ENCODE results near the gene RUFY3.
A peak's percentile ranks its signal among the peaks of the same experiment; 100 is the strongest.
"Not testable (repeated sequence)": the region's sequence is repeated elsewhere in the genome, so short reads cannot be mapped to it uniquely, and the experiment has no call there.

RUFY3 gene, protein sequence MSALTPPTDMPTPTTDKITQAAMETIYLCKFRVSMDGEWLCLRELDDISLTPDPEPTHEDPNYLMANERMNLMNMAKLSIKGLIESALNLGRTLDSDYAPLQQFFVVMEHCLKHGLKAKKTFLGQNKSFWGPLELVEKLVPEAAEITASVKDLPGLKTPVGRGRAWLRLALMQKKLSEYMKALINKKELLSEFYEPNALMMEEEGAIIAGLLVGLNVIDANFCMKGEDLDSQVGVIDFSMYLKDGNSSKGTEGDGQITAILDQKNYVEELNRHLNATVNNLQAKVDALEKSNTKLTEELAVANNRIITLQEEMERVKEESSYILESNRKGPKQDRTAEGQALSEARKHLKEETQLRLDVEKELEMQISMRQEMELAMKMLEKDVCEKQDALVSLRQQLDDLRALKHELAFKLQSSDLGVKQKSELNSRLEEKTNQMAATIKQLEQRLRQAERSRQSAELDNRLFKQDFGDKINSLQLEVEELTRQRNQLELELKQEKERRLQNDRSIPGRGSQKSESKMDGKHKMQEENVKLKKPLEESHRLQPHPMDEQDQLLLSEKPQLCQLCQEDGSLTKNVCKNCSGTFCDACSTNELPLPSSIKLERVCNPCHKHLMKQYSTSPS

DNA sequence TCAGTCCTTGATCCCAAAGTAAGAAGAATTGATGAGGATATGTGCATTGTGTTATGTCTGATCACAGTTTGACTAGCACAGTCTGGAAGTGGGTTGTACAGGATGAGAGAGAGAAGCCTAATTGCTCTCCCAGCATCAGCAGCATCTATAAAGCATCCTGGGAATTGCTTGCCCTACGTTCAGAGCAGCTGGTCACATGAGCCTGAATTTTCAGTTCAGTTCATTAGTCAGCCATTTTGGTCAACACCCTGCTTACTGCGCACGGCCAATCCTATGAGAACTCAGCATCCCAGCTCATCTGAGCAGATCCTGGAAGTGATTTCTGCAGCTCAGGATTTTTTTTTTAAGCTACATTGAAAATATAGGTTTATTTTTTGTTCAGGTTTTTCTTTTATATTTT, at the start of gene RUFY3:
RUFY3 (plus strand) TSS at position 218 of the 400 bp plus-strand sequence. CDS start 610 bp downstream, outside the sequence.
- no peak for DNase-seq (ENCODE audit: low read depth)

DNA sequence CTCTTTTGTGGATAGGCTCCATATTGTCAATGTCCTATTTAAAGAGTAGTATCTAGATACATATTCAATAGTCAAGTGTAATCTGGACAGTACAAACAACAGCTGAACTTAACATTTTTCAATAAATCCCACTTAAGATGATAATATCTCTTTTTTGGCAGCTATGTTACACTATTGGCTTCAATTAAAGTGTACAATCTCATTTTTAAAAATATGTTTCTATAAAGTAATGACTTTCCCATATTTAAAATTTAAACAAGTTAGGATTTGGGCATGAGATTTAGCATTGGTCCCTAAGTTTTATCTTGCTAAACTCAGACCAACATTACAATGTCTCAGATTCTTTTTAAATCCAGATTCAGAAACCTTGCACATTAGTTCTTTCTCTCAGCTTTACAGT, 47.6 kb upstream of the RUFY3 start:
- DNase-seq (ENCODE audit: low read depth): no peak

DNA sequence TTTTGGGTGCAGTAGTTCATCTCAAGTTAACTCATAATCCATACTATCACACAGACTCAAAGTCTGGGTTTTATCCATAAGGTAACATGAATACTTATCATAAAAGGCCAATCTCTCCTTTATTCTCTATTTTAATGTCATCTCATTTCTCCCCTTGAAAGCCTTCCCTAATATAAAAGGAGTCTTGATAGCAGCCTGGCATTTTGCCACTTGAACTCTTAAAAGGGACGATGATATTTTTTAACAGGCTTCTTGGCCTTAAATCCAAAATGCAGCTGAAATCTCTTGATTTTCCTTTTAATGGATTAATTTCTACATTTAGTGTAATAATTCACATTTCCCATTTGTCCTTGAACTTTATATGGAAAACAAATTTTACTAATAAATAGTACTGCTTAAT, 47.0 kb upstream of the RUFY3 start:
- DNase-seq (ENCODE audit: low read depth): no peak

DNA sequence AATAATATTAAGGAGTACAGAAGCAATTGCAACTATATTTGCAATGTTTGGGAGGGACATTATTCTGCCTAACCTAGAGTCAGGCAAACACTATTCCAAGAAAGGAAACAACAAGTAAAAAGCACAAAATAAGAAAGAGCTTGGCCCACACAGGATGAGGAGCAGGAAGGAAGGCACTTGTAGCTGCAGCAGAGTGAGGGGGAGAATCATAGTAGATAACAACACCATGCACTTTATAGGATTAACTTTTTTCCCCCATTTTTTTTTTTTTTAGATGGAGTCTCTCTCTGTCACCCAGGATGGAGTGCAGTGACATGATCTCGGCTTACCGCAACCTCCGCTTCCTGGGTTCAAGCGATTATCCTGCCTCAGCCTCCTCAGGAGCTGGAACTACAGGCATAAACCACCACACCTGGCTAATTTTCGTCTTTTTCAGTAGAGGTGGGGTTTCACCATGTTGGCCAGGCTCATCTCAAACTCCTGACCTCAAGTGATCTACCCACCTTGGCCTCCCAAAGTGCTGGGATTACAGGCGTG, 45.1 kb upstream of the RUFY3 start:
- DNase-seq (ENCODE audit: low read depth): no peak

DNA sequence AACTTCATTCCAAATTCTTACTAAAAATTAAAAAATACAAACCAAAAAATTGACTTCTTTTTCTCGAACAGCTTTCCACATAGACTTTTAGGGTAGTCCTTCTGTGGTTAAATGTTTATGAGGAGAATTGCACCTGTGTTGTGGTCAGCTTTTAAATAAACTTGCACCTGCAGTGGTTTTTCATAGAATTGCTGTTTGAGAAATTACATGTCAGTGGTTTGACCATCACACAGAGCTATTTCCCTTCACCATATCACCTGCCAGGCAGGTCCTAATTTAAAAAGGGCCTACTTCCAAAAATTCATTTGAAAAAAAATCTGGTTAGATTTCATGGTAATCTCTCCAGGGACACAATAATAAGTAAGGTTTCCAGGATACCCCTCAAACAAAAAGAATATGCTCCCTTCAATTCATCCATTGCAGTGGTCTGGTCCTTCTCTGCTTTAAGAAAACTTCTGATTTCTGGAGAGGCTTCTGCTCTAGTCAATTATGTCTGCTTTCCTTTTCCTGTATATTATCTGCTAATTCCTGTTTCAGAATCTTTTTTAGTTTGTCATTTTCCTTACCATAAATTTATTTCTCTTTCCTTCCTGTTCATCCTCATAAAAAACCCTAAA, 43.3 kb upstream of the RUFY3 start:
- no peak for DNase-seq (ENCODE audit: low read depth)

DNA sequence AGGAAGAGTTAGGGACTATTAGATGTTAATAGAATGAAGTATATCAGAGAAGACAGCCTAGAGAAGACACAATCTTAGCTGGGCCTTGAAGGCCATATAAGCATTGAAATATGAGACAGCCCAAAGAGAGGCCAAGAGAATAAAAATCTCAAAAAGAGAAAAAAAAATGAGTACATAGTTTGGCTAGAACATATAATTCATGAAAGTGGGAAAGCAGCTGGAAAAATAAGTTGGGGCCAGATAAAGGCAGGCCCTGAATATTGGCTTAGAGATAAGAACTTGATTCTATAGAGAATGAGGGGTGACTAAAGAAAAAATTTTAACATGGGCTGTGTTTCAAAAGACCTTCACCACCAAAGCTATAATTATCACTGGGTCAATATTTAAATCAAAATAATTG, 40.8 kb upstream of the RUFY3 start:
- no peak for DNase-seq (ENCODE audit: low read depth)

DNA sequence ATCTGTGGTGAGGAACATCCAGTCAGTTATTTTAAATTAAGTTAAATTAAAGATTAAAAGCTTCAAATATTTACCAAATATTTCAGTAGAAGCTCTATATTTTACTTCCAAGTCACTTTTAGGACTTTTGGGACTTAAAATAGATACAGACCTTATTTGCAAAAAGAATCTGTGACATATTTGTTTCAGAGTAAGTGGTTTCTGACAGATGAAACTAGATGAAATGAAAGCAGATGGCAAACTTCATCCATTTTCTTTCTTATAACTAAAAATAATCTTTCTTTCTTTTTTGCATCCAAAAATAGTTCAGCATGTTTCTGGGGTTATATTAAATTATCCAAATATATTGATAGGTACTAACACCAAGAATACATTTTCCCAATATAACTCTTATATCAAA, 40.1 kb upstream of the RUFY3 start:
- DNase-seq (ENCODE audit: low read depth): no peak

DNA sequence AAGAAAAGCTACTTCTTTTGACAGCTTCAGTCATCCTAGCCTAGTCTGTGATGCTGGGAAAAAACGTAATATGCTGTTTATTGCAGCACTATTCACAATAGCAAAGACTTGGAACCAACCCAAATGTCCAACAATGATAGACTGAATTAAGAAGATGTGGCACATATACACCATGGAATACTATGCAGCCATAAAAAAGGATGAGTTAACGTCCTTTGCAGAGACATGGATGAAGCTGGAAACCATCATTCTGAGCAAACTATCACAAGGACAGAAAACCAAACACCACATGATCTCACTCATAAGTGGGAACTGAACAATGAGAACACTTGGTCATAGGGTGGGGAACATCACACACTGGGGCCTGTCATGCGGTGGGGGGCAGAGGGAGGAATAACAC, 39.6 kb upstream of the RUFY3 start:
- DNase-seq (ENCODE audit: low read depth): not testable (repeated sequence)

DNA sequence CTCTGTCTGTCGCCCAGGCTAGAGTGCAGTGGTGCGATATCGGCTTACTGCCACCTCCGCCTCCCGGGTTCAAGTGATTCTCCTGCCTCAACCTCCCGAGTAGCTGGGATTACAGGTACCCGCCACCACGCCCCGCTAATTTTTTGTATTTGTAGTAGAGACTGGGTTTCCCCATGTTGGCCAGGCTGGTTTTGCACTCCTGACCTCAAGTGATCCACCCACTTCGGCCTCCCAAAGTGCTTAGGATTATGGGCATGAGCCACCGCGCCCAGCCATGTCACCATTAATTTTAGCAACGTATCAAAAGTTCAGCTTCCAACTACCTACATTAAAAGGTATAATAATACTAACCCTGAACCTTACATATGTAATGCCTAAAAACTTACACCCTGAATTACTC, 34.4 kb upstream of the RUFY3 start:
- DNase-seq (ENCODE audit: low read depth): no peak

DNA sequence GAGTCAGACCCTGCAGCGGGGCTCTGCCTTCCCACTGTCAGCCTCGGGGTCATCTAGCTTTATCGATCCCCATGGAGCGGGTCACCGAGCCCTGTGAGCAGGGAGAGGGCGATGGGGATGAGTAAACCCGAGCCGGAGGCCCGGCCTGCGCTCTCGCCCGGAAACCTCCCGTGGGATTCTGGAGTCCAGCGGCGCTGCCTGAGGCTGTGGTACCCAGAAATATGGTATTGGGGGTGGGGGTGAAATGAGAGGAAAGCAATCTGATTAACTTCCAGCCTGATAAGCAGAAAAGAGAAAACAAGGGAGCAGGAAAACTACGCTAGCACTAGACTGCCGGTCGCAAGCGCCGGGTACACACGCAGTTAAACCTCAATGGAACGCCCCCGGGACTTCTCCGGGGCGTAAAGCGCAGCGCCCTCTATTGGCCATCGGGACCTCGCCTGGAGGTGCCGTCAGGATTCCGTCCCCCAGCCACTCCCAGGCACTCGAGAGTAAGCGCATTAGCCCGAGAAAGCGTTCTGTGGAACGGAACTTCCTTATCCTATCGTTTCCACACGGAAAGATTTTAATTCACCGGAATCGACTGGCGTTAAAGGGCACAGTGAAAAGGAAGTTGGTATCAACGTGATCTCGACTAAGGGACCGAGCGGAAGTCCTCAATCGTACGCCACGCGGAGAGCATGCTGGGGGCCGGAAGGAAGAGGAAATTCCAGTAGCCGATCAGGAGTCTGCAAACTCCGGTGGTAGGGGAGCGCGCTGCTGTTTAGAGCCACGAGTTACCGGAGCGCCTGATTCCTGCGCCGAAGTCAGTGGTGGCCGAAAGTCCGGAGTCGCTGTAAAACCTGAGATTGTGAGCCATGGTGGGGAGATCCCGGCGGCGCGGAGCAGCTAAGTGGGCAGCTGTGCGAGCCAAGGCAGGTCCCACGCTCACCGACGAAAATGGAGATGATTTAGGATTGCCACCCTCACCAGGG, 33.7 kb upstream of the RUFY3 start, which contains the start of gene UTP3:
UTP3 (plus strand) TSS at position 712 of the 974 bp plus-strand sequence; CDS start at position 858, 146 bp downstream.
- DNase-seq (ENCODE audit: low read depth): peak; percentile 90

DNA sequence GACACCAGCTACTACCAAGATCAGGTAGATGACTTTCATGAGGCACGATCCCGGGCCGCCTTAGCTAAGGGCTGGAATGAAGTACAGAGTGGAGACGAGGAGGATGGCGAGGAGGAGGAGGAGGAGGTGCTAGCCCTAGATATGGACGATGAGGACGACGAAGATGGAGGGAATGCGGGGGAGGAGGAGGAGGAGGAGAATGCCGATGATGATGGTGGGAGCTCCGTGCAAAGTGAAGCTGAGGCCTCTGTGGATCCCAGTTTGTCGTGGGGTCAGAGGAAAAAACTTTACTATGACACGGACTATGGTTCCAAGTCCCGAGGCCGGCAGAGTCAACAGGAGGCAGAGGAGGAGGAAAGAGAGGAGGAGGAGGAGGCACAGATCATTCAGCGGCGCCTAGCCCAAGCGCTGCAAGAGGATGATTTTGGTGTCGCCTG, 33.0 kb upstream of the RUFY3 start:
- DNase-seq (ENCODE audit: low read depth): no peak

DNA sequence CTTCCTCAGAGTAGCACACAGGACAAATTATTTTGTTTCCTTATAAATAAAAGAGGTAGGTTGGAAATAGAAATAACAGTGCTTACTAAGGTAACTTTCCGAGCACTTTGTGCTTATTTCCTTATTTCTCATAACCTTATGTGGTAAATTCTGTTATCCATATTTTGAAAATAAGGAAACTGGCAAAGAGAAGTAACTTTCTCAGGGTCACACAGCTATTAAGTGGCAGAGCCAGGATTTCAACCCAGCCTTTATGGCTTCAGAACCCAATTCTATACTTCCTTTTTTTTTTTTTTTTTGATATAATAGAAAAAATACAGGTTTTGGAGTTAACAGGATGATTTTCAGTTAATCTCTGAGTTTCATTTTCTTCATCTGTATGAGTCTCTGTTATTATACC, 30.1 kb upstream of the RUFY3 start:
- DNase-seq (ENCODE audit: low read depth): no peak

DNA sequence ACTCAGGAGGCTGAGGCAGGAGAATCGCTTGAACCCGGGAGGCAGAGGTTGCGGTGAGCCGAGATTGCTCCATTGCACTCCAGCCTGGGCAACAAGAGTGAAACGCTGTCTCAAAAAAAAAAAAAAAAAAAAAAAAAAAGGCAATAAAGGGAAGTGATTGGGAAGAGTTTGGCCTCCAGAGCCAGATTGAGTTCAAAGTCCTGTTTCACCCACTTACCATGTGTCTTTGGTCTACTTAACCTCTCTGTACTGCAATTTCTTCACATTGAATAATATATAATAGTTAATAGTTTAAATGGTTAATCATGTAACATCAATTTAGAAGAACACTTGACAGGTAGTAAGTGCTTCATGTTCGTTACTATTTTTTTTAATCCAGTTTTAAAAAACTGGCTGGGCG, 27.1 kb upstream of the RUFY3 start:
- DNase-seq (ENCODE audit: low read depth): not testable (repeated sequence)

DNA sequence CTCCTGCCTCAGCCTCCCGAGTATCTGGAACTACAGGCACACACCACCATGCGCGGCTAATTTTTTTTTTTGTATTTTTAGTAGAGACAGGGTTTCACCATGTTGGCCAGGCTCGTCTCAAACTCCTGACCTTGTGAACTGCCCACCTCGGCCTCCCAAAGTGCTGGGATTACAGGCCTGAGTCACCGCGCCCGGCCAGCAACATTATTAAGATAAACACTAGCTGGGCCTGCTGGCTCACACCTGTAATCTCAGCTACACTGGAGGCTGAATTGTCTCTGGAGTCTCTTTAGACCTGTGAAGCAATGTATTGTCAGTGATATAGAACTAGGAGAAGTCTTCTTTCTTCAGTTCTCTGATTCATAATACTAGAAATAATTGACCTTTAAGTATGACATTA, 23.3 kb upstream of the RUFY3 start:
- DNase-seq (ENCODE audit: low read depth): not testable (repeated sequence)

DNA sequence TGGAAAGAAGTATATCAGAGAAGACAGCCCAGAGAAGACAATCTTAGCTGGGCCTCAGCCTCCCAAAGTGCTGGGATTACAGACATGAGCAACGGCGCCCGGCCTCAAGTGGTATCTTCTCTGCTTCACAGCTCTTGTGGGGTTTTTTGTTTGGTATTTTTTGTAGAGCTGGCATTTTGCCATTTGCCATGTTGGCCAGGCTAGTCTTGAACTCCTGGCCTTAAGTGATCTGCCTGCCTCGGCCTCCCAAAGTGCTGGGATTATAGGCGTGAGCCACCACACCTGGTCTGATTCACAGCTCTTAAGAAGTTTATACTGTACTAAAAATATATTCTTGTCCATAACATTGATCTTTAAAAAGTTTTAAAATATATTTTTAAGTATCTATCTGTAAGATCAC, 21.1 kb upstream of the RUFY3 start:
- DNase-seq (ENCODE audit: low read depth): no peak

DNA sequence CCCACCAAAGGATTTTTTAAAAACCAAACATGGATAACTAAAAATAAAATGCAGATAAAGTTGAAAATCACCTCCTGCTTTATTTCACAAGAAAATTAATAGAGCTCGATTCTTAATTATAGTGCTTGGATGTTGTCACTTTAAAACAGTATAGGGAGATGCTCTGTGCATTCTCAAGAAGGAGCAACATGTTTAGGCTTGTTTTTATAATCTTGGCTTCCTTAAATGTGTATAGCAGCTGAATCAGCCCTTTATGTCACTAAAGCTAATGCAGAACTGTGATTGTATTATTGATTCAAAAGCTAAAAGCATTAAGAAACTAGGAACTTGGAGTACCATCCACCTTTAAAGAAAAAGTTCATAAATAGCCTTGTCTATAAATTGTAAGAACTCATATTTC, 20.5 kb upstream of the RUFY3 start:
- DNase-seq (ENCODE audit: low read depth): no peak

DNA sequence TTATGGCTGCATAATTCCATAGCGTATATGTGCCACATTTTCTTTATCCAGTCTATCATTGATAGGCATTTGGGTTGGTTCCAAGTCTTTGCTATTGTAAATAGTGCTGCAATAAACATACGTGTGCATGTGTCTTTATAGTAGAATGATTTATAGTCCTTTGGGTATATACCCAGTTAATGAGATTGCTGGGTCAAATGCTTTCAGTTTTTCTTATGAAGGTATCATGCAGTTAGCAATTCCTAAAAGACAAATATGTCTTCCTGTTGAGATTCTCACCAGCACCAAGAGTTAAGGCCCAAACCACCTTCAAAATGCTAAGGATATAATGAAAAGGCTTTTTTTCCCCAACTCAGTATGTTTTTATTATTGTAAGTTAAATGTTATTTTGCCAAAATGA, 19.2 kb upstream of the RUFY3 start:
- not testable (repeated sequence) for DNase-seq (ENCODE audit: low read depth)

DNA sequence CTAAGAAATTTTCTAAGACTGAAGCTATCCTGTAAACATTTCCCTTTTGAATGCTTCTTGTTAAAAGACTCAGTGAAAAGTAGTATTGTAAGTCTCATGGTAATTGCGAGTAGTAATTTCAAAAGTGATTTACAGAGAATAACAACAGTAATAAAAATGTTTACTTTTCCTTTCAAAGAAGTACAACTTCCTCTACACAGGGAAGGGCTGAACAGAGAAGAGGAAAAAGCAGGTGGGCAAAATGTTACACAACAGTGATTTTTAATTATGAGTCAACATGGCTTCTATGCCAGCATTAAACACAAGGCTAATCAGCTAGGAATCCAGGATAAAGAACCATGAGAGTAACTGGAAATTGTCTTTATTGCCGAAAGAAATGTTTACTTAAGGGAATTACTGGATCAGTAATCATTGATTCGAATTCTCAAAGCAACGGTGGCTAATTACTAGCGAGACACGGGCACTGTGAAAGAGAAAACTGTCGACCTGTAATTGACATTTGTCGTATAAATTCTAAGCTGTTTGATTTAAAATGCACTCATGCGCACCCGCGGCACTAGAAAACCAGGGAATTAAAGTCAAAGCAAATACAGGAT, 18.0 kb upstream of the RUFY3 start:
- DNase-seq (ENCODE audit: low read depth): no peak

DNA sequence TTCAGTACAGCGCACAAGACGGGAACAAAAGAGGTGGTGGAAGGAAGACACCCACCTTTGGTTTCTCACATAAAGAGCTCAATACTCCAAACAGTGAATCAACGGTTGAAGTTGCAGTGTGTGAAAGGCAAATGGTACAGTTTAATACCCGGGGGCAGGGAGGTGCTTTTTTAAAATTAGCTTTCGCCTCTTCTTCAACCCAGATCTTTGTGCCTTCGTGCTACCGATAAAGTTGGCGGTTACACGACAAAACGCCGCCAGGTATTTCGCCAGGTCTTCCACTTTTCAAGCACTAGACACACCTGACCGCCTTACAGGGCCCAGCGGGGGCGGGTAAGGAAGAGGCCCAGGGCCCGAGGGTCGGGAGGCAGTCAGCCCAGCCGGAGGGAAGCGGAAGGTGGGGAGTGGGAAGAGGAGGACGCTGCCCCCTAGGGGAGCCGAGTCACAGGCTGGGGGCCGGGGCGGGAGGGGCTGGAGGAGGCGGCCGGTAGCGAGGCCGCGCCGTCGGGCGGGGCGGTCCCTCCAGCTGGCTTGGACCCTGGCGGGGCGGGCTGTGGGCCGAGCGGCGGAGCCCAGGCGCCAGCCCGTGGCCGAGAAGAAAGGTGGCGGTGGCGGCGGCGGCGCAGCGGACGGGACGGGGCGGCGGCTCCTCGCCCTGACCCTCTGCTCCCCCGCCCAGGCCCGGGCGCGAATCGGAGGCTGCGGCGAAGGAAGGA, 17.4 kb upstream of the RUFY3 start:
- peak; percentile 37 for DNase-seq (ENCODE audit: low read depth)

DNA sequence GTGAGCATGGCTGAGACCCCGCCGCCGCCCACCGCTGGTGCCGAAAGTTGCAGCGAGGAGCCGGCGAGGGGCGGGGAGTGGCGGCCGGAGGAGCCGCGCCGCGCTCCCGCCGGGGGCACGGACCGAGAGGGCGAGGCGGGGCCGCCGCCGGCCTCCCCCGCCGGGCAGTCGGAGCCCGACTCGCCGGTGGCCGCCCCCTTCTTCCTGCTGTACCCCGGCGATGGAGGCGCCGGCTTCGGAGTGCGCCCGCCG, 16.9 kb upstream of the RUFY3 start:
- no peak for DNase-seq (ENCODE audit: low read depth)
